Kidney glomerular epithelial cell (primary cell): ENCODE results near the gene TGDS.
"Not testable (repeated sequence)": the region's sequence is repeated elsewhere in the genome, so short reads cannot be mapped to it uniquely, and the experiment has no call there.

Experiments used
- DNase-seq: peaks from one replicate; lab custom pipeline; 2025; lab: John Stamatoyannopoulos, UW

The TGDS gene

GRCh38 chr13:94595950-94596574 lies at the start of gene TGDS:
TSS of gene TGDS (minus strand) at chr13:94596152. CDS start at chr13:94596136, 16 bp downstream.
- DNase-seq: peak; percentile 80

- DNase-seq: no peak
Observed at GRCh38 chr13:94641409-94641941, 45.5 kb upstream of the TGDS start.

- DNase-seq: no peak
Observed at GRCh38 chr13:94640721-94641120, 44.8 kb upstream of the TGDS start.

- not testable (repeated sequence) for DNase-seq
Observed at GRCh38 chr13:94637677-94638076, 41.7 kb upstream of the TGDS start.

- DNase-seq: no peak
Observed at GRCh38 chr13:94636942-94637578, 41.1 kb upstream of the TGDS start.

GRCh38 chr13:94636096-94636495 lies 40.1 kb upstream of the TGDS start:
- not testable (repeated sequence) for DNase-seq

- DNase-seq: no peak
Observed at GRCh38 chr13:94632226-94632980, 36.5 kb upstream of the TGDS start.

GRCh38 chr13:94630858-94631257 lies 34.9 kb upstream of the TGDS start:
- DNase-seq: no peak

- no peak for DNase-seq
Observed at GRCh38 chr13:94623316-94623715, 27.4 kb upstream of the TGDS start.

- no peak for DNase-seq
Observed at GRCh38 chr13:94622344-94622743, 26.4 kb upstream of the TGDS start.

- DNase-seq: peak; percentile 12
Observed at GRCh38 chr13:94620286-94620896, 24.4 kb upstream of the TGDS start.

- DNase-seq: peak; percentile 16
Observed at GRCh38 chr13:94617389-94618000, 21.5 kb upstream of the TGDS start.

- no peak for DNase-seq
Observed at GRCh38 chr13:94613051-94613450, 17.1 kb upstream of the TGDS start.

GRCh38 chr13:94612050-94612449 lies 16.1 kb upstream of the TGDS start:
- no peak for DNase-seq

- DNase-seq: no peak
Observed at GRCh38 chr13:94610475-94610874, 14.5 kb upstream of the TGDS start.

- no peak for DNase-seq
Observed at GRCh38 chr13:94609196-94609595, 13.2 kb upstream of the TGDS start.

GRCh38 chr13:94608586-94608985 lies 12.6 kb upstream of the TGDS start:
- no peak for DNase-seq

- no peak for DNase-seq
Observed at GRCh38 chr13:94607939-94608338, 12.0 kb upstream of the TGDS start.

- no peak for DNase-seq
Observed at GRCh38 chr13:94607056-94607455, 11.1 kb upstream of the TGDS start.

GRCh38 chr13:94602467-94602866 lies 6.5 kb upstream of the TGDS start:
- DNase-seq: peak; percentile 9

GRCh38 chr13:94601446-94602431 lies 5.8 kb upstream of the TGDS start, which contains the start of gene GPR180:
TSS of gene GPR180 (plus strand) at chr13:94601857. CDS start at chr13:94601928, 71 bp downstream.
- DNase-seq: peak; percentile 97
